ENCODE measurements around the gene TIMM44.

DNA sequence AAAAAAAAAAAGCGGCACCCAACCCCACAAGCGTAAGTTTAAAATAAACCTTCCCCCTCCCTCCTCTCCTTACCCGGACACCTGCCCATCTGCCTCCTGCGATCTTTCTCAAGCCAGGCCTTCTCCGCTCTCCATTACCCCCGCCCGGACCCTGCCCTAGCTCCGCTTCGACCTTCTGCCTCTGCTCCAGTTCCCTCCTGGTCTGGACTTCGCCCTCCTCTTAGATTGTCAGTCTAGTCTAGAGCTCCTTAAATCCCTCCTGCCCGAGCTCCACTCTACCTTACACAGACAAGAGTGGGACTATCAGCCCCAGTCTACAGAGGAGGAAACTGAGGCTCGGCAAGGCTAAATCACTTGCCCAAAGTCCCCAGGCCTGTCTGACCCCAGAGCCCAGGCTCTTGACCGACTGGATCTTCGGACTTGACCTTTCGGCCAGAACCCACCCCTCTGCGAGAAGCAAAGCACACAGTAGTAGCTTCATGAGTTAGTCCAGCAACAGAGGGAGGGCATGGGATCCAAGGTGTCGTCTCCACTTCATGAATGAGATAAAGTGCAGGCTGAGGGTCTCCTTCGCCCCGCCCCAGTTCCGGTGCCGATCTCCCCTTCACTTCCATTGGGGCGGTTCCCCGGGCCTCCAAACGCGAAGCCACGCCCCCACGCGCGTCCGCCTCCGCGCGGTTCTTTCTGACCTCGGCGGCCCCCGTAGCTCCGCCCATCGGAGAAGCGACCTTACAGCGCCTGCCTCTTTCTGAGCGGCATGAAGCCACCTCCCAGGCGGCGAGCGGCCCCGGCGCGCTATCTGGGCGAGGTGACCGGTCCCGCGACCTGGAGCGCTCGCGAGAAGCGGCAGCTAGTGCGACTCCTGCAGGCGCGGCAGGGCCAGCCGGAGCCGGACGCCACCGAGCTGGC lies 23.6 kb downstream of the TIMM44 start, which contains the start of gene SNAPC2:
- TF ChIP-seq ARNTL (CRISPR knock-in tag; IDR thresholded peaks at IDR 0.05; ENCODE audit: borderline replicate concordance, low read depth) (no peak), ESRRG (CRISPR knock-in tag; IDR thresholded peaks at IDR 0.05) (no peak), TOX (CRISPR knock-in tag; IDR thresholded peaks at IDR 0.05; ENCODE audit: borderline replicate concordance) (no peak), RARB (CRISPR knock-in tag; IDR thresholded peaks at IDR 0.05) (no peak), ZFP3 (CRISPR knock-in tag; IDR thresholded peaks at IDR 0.05) (no peak), ZFP30 (CRISPR knock-in tag; IDR thresholded peaks at IDR 0.05) (no peak), CSDC2 (CRISPR knock-in tag; IDR thresholded peaks at IDR 0.05) (no peak), ZNF8 (CRISPR knock-in tag; IDR thresholded peaks at IDR 0.05) (no peak)
- TF ChIP-seq, protein P1, sequence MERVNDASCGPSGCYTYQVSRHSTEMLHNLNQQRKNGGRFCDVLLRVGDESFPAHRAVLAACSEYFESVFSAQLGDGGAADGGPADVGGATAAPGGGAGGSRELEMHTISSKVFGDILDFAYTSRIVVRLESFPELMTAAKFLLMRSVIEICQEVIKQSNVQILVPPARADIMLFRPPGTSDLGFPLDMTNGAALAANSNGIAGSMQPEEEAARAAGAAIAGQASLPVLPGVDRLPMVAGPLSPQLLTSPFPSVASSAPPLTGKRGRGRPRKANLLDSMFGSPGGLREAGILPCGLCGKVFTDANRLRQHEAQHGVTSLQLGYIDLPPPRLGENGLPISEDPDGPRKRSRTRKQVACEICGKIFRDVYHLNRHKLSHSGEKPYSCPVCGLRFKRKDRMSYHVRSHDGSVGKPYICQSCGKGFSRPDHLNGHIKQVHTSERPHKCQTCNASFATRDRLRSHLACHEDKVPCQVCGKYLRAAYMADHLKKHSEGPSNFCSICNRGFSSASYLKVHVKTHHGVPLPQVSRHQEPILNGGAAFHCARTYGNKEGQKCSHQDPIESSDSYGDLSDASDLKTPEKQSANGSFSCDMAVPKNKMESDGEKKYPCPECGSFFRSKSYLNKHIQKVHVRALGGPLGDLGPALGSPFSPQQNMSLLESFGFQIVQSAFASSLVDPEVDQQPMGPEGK (CRISPR knock-in tag; IDR thresholded peaks at IDR 0.05; ENCODE audit: borderline replicate concordance): no peak
- TF ChIP-seq, protein P2, sequence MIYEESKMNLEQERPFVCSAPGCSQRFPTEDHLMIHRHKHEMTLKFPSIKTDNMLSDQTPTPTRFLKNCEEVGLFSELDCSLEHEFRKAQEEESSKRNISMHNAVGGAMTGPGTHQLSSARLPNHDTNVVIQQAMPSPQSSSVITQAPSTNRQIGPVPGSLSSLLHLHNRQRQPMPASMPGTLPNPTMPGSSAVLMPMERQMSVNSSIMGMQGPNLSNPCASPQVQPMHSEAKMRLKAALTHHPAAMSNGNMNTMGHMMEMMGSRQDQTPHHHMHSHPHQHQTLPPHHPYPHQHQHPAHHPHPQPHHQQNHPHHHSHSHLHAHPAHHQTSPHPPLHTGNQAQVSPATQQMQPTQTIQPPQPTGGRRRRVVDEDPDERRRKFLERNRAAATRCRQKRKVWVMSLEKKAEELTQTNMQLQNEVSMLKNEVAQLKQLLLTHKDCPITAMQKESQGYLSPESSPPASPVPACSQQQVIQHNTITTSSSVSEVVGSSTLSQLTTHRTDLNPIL (CRISPR knock-in tag; IDR thresholded peaks at IDR 0.05; ENCODE audit: low read depth): no peak
